ENCODE results near the gene HIKESHI. TPM values are rescaled to one million over a fixed set of nuclear protein-coding genes. Genes with fewer than 3 reads are reported as not detected.

The HIKESHI gene
- total and polyA plus RNA-seq, 2 of the 8 experiments (the other 6 are each of a cell fraction or from before 2014, with no cell fraction given): 65.4 to 90.2 TPM

GRCh38 chr11:86269645-86270044 lies 32.4 kb upstream of the HIKESHI start:
- Histone ChIP-seq H3K23ac (ENCODE audit: insufficient read length) (no peak overlapping the region), H3K79me1 (ENCODE audit: low read depth, low read length) (0 out of 2 replicates have a peak, but pooled peaks cover under 1% of the 10 kb centered on the region), H3K4me1 (replicated peaks in 1 of 4; ENCODE audit: control insufficient read depth in 3 of 4, insufficient read depth in 4 of 4, low read length in 3 of 4) (no peaks in the 10 kb centered on the region), H3K56ac (replicated peaks; ENCODE audit: insufficient read length, low read depth, low read length) (no peak overlapping the region), H3K18ac (ENCODE audit: extremely low read depth, low read length) (no peak overlapping the region), H2AFZ (ENCODE audit: low read length) (no peak overlapping the region), H4K8ac (ENCODE audit: extremely low read depth, insufficient read depth, low read length) (no peak overlapping the region), H2BK15ac (ENCODE audit: low read length) (no peak overlapping the region), H3K14ac (ENCODE audit: insufficient read length) (no peak overlapping the region), H3K27ac (ENCODE audit: low read depth, low read length) (no peak overlapping the region), H2AK5ac (ENCODE audit: low read depth, low read length) (no peak overlapping the region), H3K4me3 (ENCODE audit: extremely low read depth in 1 of 4, insufficient read depth in 2 of 4, low read depth in 3 of 4, low read length in 4 of 4) (no peak overlapping the region), H4K20me1 (replicated peaks in 1 of 2; ENCODE audit: control insufficient read depth in 1 of 2, insufficient read depth in 2 of 2, low read length in 2 of 2) (no peaks in the 10 kb centered on the region), H2BK20ac (ENCODE audit: low read length) (no peak overlapping the region), H3K79me2 (ENCODE audit: control insufficient read depth in 1 of 2, insufficient read depth in 2 of 2, low read length in 2 of 2) (peaks cover 0 to 17% of the 10 kb centered on the region in 2 experiments; a peak in 2 of 4 replicates), H3K9me3 (ENCODE audit: insufficient read depth in 2 of 2, low read depth in 1 of 2, low read length in 1 of 2) (no peaks in the 10 kb centered on the region), H3K36me3 (ENCODE audit: control insufficient read depth in 2 of 4, insufficient read depth in 4 of 4, low read length in 3 of 4) (peaks cover 0 to 18% (median 3%) of the 10 kb centered on the region in 4 experiments; a peak in 3 of 8 replicates), H3K9ac (replicated peaks in 1 of 4; ENCODE audit: extremely low read depth in 1 of 4, low read depth in 3 of 4, low read length in 3 of 4) (no peak overlapping the region), H3K27me3 (replicated peaks in 1 of 4; ENCODE audit: control insufficient read depth in 3 of 4, extremely low read depth in 1 of 4, insufficient read depth in 3 of 4, low read length in 3 of 4) (no peaks in the 10 kb centered on the region), H2BK5ac (ENCODE audit: low read depth, low read length) (no peak overlapping the region), H4K5ac (ENCODE audit: insufficient read length, low read depth, low read length) (no peak overlapping the region), H3K4ac (replicated peaks; ENCODE audit: insufficient read length, low read depth, low read length) (no peak overlapping the region), H3K4me2 (ENCODE audit: insufficient read depth in 1 of 2, low read depth in 2 of 2, low read length in 2 of 2) (no peak overlapping the region), H3K23me2 (ENCODE audit: low read depth, low read length) (no peaks in the 10 kb centered on the region), H4K91ac (replicated peaks; ENCODE audit: insufficient read length, low read length) (no peak overlapping the region), H2BK120ac (replicated peaks; ENCODE audit: low read depth, low read length) (no peak overlapping the region), H2BK12ac (ENCODE audit: low read depth, low read length) (no peak overlapping the region)
- CTCF ChIA-PET (ENCODE audit: partially characterized antibody): no interaction called here
- no peak for FAIRE-seq
- POLR2A ChIA-PET (ENCODE audit: partially characterized antibody): no interaction called here
- 87% methylated on average over 1 of the region's 1 CpG; no CpG with 5 or more reads in 1 of the 2 experiments for WGBS, 2 experiments (ENCODE audit: extremely low coverage in 1 of 2, insufficient coverage in 1 of 2, insufficient read length in 1 of 2, insufficient replicate concordance in 2 of 2, low coverage in 1 of 2, low lambda C conversion rate in 2 of 2, missing lambda C conversion rate in 1 of 2)
- no peak for DNase-seq (ENCODE audit: low read depth in 1 of 2, low spot score in 2 of 2)
- TF ChIP-seq HDAC2 (IDR thresholded peaks at IDR 0.05; ENCODE audit: borderline replicate concordance in 1 of 2, low read depth in 2 of 2, low read length in 2 of 2) (no peak), MAFK (IDR thresholded peaks at IDR 0.05; ENCODE audit: low read depth, low read length) (no peak), TCF12 (IDR thresholded peaks at IDR 0.05; ENCODE audit: low read depth, low read length) (no peak), EGR1 (IDR thresholded peaks at IDR 0.05; ENCODE audit: borderline replicate concordance, low read depth, low read length) (no peak), JUND (IDR thresholded peaks at IDR 0.05; ENCODE audit: low read length) (no peak), BACH1 (IDR thresholded peaks at IDR 0.05; ENCODE audit: low read length) (no peak), CTBP2 (IDR thresholded peaks at IDR 0.05; ENCODE audit: borderline replicate concordance, insufficient read depth, insufficient read length, low read length) (no peak), CBX8 (IDR thresholded peaks at IDR 0.05; ENCODE audit: borderline replicate concordance, low read depth, low read length) (no peak), ATF2 (IDR thresholded peaks at IDR 0.05; ENCODE audit: low read length) (no peak), SIX5 (IDR thresholded peaks at IDR 0.05; ENCODE audit: low read depth, low read length) (no peak), CHD2 (IDR thresholded peaks at IDR 0.05; ENCODE audit: low read length) (no peak), CBX5 (IDR thresholded peaks at IDR 0.05; ENCODE audit: low read depth, low read length) (no peak), EZH2 (IDR thresholded peaks at IDR 0.05; ENCODE audit: low read depth, low read length, severe bottlenecking) (no peak)
